Pancreas (tissue), 10 donors: Measurements from ENCODE around the gene THSD4. TPM values are rescaled to one million over a fixed set of nuclear protein-coding genes. Genes with fewer than 3 reads are reported as not detected.

ENCODE experiments used
- ATAC-seq, 4 donors: fragments of 200-7000 bp; cut with Tn5 transposase; one replicate each; pipeline versions ENCODE4 v1.8.0 to v1.9.1; 2020; ENCODE audit warnings: mild to moderate bottlenecking in 4 of 4, moderate library complexity in 4 of 4
- DNase-seq, 6 donors: peaks; one replicate each; pipeline ENCODE4 v3.0.0-alpha.2; 2020
- FAIRE-seq: peaks from 2 replicates; lab custom pipeline; 2012; peaks lifted over from hg19 to GRCh38; lab: Jason Lieb, UNC
- H3K27ac ChIP-seq, 4 donors: fragments of 200-600 bp; sonication (generic); 1 replicate in 3 of 4; 2 replicates in 1 of 4; pipeline versions ENCODE4 v1.5.0 to v1.8.0; 2020
- H3K27me3 ChIP-seq, 4 donors: fragments of 200-600 bp; one replicate each; pipeline ENCODE4 v1.8.0; 2021
- H3K36me3 ChIP-seq, 3 donors: fragments of 200-600 bp; sonication (generic) in 1 of 3; one replicate each; pipeline versions ENCODE4 v1.5.0 to v1.8.0; 2020 to 2021
- H3K4me1 ChIP-seq, 3 donors: fragments of 200-600 bp; one replicate each; pipeline ENCODE4 v1.8.0; 2021
- H3K4me3 ChIP-seq, 4 donors: fragments of 200-600 bp; sonication (generic) in 2 of 4; one replicate each; pipeline versions ENCODE4 v1.5.0 to v1.8.0; 2020 to 2021
- H3K9me3 ChIP-seq, 4 donors: fragments of 200-600 bp; one replicate each; pipeline ENCODE4 v1.8.0; 2021
- WGBS, 2 donors: extraction: QIAGEN DNeasy Blood & Tissue Kit; methylation state at CpG; one replicate each; pipeline ENCODE4 v1.1.7; 2013; 5-methylcytosine and 5-hydroxymethylcytosine counted together
- intact Hi-C, 3 donors: fragments of 100-400 bp; cut with DNase I; formaldehyde crosslinking; loops; one replicate each; pipeline versions ENCODE4 v1.11.1 to v1.14.2; 2022
- polyA plus RNA-seq, 2 donors: library from polyadenylated mRNA; stranded (reverse); fragments of 200-250 nt; gene quantifications; one replicate each; pipeline ENCODE4 v1.2.3, GENCODE V29; 2013
- total RNA-seq, 6 donors: library from RNA; stranded (reverse); fragmentation: NEBNext Ultra II Directional in 4 of 6; extraction: Animal tissue kit (Norgen Biotek cat#: 25700) in 4 of 6; gene quantifications; one replicate each; pipeline versions ENCODE4 v1.2.1 to v1.2.4, GENCODE V29; 2021 to 2023
- TF ChIP-seq, protein P1 (sequence below), 4 donors: fragments of 200-600 bp; sonication (generic) in 3 of 4; IDR thresholded peaks; one replicate each; pipeline versions ENCODE4 v1.5.0 to v1.8.0; 2021; ENCODE audit warnings: antibody characterized with exemption in 4 of 4
- donor health status: healthy with polysubstance abuse.
- donor health status: DM: no; HTN: no; CAD: no; lungs with moderate emphysema.
- donor health status: DM: no; HTN: no; CAD: no.
- donor health status: control.
- donor health status: control.
- donor health status: Bipolar disorder and iron deficiency.
- donor health status: DM: yes; HTN: yes; CAD: no.
- donor health status: DM: no; HTN: no; CAD: no.
- donor health status: DM: no; HTN: no; CAD: no.
- donor health status: DM: yes; HTN: yes; CAD: no.

Gene THSD4
- total and polyA plus RNA-seq, 8 donors = 6.0 to 17.8 (median 13.3) TPM

DNA sequence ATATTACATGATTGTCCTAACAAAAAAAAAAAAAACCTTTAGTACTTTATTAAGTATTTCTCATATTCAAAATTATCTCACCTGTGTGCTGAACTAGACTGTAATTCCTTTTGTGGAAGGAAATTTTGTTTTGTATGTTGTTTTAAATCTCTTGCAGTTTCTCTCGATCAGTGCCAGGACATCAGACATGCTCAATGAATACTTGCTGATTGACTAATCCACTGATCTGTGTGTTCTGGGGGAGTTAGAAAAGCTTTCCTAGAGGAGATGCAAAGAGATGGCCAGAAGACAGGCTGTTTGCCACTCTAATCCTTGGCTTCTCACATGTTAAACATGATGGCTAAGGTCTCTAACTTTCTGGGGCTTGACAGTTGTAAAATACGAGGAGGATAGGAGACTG, 461.8 kb downstream of the THSD4 start:
- Histone ChIP-seq H3K27me3 (no peaks in the 10 kb centered on the region), H3K36me3 (no peaks in the 10 kb centered on the region), H3K9me3 (no peaks in the 10 kb centered on the region), H3K4me1 (no peaks in the 10 kb centered on the region), H3K27ac (no peak overlapping the region), H3K4me3 (no peak overlapping the region)
- no peak for FAIRE-seq
- intact Hi-C loops = no loop called here
- TF ChIP-seq, protein P1, sequence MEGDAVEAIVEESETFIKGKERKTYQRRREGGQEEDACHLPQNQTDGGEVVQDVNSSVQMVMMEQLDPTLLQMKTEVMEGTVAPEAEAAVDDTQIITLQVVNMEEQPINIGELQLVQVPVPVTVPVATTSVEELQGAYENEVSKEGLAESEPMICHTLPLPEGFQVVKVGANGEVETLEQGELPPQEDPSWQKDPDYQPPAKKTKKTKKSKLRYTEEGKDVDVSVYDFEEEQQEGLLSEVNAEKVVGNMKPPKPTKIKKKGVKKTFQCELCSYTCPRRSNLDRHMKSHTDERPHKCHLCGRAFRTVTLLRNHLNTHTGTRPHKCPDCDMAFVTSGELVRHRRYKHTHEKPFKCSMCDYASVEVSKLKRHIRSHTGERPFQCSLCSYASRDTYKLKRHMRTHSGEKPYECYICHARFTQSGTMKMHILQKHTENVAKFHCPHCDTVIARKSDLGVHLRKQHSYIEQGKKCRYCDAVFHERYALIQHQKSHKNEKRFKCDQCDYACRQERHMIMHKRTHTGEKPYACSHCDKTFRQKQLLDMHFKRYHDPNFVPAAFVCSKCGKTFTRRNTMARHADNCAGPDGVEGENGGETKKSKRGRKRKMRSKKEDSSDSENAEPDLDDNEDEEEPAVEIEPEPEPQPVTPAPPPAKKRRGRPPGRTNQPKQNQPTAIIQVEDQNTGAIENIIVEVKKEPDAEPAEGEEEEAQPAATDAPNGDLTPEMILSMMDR (IDR thresholded peaks at IDR 0.05) = no peak
- DNase-seq = no peak
- 53 to 73% methylated on average over 2 of the region's 2 CpGs for WGBS, 2 donors
- ATAC-seq = no peak

DNA sequence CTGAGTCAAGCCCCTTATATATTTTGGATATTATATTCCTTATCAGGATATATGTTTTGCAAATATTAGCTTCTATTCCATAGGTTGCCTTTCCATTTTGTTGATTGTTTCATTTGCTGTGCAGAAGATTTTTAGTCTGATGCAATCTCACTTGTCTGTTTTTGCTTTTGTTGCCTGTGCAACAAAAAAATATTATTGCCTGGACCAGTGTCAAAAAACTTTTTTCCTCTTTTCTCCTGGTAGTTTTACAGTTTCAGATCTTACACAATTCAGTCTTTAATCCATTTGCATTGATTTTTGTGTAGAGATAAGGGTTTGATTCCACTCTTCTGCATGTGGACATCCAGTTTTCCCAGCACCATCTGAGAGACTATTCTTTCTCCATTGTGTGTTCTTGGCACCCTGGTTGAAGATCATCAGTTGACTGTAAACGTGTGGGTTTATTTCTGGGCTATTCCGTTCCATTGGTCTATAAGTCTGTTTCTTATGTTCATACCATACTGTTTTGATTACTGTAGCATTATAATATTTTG, 466.2 kb downstream of the THSD4 start:
- Histone ChIP-seq H3K27me3 (no peaks in the 10 kb centered on the region), H3K27ac (no peak overlapping the region), H3K4me3 (no peak overlapping the region), H3K36me3 (no peaks in the 10 kb centered on the region), H3K9me3 (no peaks in the 10 kb centered on the region), H3K4me1 (no peaks in the 10 kb centered on the region)
- TF ChIP-seq, protein P1 (IDR thresholded peaks at IDR 0.05) = no peak
- intact Hi-C loops = no loop called here
- ATAC-seq (no peak), DNase-seq (no peak), FAIRE-seq (no peak)
- WGBS, 2 donors = 46 to 72% methylated on average over 2 of the region's 2 CpGs

DNA sequence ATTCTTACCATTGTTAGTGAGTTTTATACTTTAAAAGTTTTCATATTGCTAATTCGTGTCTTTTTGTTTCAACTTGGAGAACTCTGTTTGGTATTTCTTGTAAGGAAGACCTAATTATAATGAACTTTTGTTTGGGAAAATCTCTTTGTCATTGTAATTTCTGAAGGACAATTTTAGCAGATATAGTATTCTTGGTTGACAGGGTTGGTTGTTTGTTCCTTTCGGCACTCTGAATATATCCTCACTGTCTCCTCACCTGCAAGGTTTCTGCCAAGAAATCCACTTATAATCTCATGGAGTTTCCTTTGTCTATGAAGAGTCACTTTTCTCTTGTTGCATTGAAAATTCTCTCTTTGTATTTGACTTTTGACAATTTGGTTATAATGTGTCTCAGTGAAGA, 469.9 kb downstream of the THSD4 start:
- no peak overlapping the region for H3K27ac ChIP-seq
- intact Hi-C loops = no loop called here
- H3K27me3 ChIP-seq = no peaks in the 10 kb centered on the region
- WGBS, 2 donors = 65 to 75% methylated on average over 2 of the region's 2 CpGs
- ATAC-seq (no peak), DNase-seq (no peak), FAIRE-seq (no peak)
- no peaks in the 10 kb centered on the region for H3K9me3 ChIP-seq
- TF ChIP-seq, protein P1 (IDR thresholded peaks at IDR 0.05) = no peak
- no peaks in the 10 kb centered on the region for H3K4me1 ChIP-seq
- no peak overlapping the region for H3K4me3 ChIP-seq
- no peaks in the 10 kb centered on the region for H3K36me3 ChIP-seq

DNA sequence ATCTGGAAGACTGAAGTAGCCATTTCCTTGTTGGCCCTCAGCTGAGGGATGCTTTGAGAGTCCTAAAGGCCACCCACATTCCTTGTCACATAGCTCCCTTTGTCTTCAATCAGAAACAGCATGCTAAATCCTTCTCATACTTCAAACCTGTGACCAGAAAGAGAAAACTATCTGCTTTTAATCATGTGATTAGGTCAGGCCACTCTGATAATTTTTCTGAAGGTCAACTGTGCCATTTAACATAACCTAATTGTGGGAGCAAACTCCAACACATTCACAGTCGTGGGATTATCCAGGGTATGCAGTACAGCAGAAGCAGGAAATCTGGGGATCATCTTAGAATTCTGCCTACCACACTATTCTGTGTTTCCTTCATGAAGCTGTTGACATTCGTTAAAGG, 471.2 kb downstream of the THSD4 start:
- H3K4me1 ChIP-seq = no peaks in the 10 kb centered on the region

DNA sequence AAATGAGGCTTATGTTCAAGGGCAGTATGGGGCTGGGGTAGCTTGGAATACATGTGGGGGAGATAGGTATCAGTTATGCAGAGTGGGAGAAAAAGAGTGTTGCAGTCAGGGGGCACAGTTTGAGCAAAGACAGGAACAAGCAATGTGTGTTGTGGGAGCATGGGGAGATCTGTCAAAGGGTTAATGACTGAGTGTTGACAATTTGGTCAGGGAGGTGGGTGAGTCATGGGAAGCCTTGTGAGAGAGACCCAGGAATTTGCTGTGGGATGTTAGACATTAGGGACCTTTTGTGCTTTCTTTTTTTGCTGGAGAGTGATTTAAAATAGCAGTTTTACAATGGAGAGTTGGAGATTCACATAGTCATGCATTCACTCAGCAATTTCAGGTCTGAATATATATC, 473.5 kb downstream of the THSD4 start:
- intact Hi-C loops = no loop called here
- FAIRE-seq (no peak), ATAC-seq (no peak)

More for the DNA sequence above, 471.2 kb downstream of the THSD4 start:
- no peak overlapping the region for H3K27ac ChIP-seq
- no peak for ATAC-seq
- TF ChIP-seq, protein P1 (IDR thresholded peaks at IDR 0.05) = no peak
- intact Hi-C loops = no loop called here
- no peaks in the 10 kb centered on the region for H3K36me3 ChIP-seq
- 68 to 86% methylated on average over 2 of the region's 2 CpGs for WGBS, 2 donors
- DNase-seq = no peak
- no peaks in the 10 kb centered on the region for H3K9me3 ChIP-seq
- no peak overlapping the region for H3K4me3 ChIP-seq
- no peaks in the 10 kb centered on the region for H3K27me3 ChIP-seq
- FAIRE-seq = no peak

More for the DNA sequence above, 473.5 kb downstream of the THSD4 start:
- Histone ChIP-seq H3K4me3 (no peak overlapping the region), H3K4me1 (no peaks in the 10 kb centered on the region), H3K9me3 (no peaks in the 10 kb centered on the region), H3K36me3 (no peaks in the 10 kb centered on the region), H3K27ac (no peak overlapping the region), H3K27me3 (no peaks in the 10 kb centered on the region)
- TF ChIP-seq, protein P1 (IDR thresholded peaks at IDR 0.05) = no peak
- DNase-seq = no peak
